Neural cell (in vitro differentiated cells): Measurements from ENCODE around the gene ANKRD63. TPM values are rescaled to one million over a fixed set of nuclear protein-coding genes. Genes with fewer than 3 reads are reported as not detected.

Experiments
- H2AFZ ChIP-seq: fragments of 200-600, 300-800 bp; sonication (generic), shearing (Covaris generic); 2 replicates; pipeline ENCODE4 v1.6.0; 2014; ENCODE audit warnings: low read depth, mild to moderate bottlenecking, antibody characterized with exemption, low read length, moderate library complexity
- H3F3A ChIP-seq: fragments of 200-600 bp; shearing (Covaris generic); 2 replicates; pipeline ENCODE4 v1.6.1; 2016; ENCODE audit warnings: mild to moderate bottlenecking, moderate library complexity, mixed read lengths, antibody characterized with exemption, low read length; ENCODE audit not compliant: insufficient read depth, poor library complexity, severe bottlenecking
- H3K27ac ChIP-seq: fragments of 200-600, 300-800 bp; sonication (generic), shearing (Covaris generic); 2 replicates; pipeline ENCODE4 v1.5.1; 2014; ENCODE audit warnings: mild to moderate bottlenecking, low read length, moderate library complexity
- H3K27me3 ChIP-seq: fragments of 300-800, 200-600 bp; sonication (generic), shearing (Covaris generic); 2 replicates; pipeline ENCODE4 v1.6.0; 2014; ENCODE audit warnings: mild to moderate bottlenecking, low read depth, low read length, moderate library complexity; ENCODE audit not compliant: insufficient read depth
- H3K36me3 ChIP-seq: fragments of 300-800, 200-600 bp; sonication (generic), shearing (Covaris generic); 2 replicates; pipeline ENCODE4 v1.5.1; 2014; ENCODE audit warnings: mild to moderate bottlenecking, antibody characterized with exemption, low read length, moderate library complexity; ENCODE audit not compliant: insufficient read depth
- H3K4me2 ChIP-seq: fragments of 300-800, 200-600 bp; sonication (generic), shearing (Covaris generic); 2 replicates; pipeline ENCODE4 v1.6.0; 2014; ENCODE audit warnings: mild to moderate bottlenecking, low read length
- H3K4me3 ChIP-seq: fragments of 300-800, 200-600 bp; sonication (generic), shearing (Covaris generic); 2 replicates; pipeline ENCODE4 v1.5.1; 2014; ENCODE audit warnings: mild to moderate bottlenecking, low read length, moderate library complexity
- H3K79me2 ChIP-seq: fragments of 200-600 bp; shearing (Covaris generic); replicated peaks from 2 replicates; pipeline ENCODE4 v1.6.0; 2014; ENCODE audit warnings: mild to moderate bottlenecking, low read length, moderate library complexity; ENCODE audit not compliant: insufficient read depth
- H3K9ac ChIP-seq: fragments of 300-800, 200-600 bp; sonication (generic), shearing (Covaris generic); 2 replicates; pipeline ENCODE4 v1.6.1; 2016; ENCODE audit warnings: mild to moderate bottlenecking, low read length, mixed read lengths
- H3K9me2 ChIP-seq: fragments of 200-600 bp; shearing (Covaris generic); 2 replicates; pipeline ENCODE4 v1.6.1; 2016; ENCODE audit warnings: mild to moderate bottlenecking, low read length, mixed read lengths; ENCODE audit not compliant: insufficient read depth
- H3K9me3 ChIP-seq: fragments of 200-600, 300-800 bp; sonication (generic), shearing (Covaris generic); 2 replicates; pipeline ENCODE4 v1.6.1; 2016; ENCODE audit warnings: mild to moderate bottlenecking, mixed run types, low read length, moderate library complexity, mixed read lengths
- H4K20me1 ChIP-seq: fragments of 200-600 bp; shearing (Covaris generic); 2 replicates; pipeline ENCODE4 v1.6.1; 2016; ENCODE audit warnings: mild to moderate bottlenecking, mixed run types; ENCODE audit not compliant: insufficient read depth
- EP300 ChIP-seq: fragments of 450-650 bp; conservative IDR thresholded peaks from 2 replicates; pipeline ENCODE4 v1.6.1; 2014; ENCODE audit warnings: antibody characterized with exemption, mild to moderate bottlenecking, moderate library complexity; ENCODE audit not compliant: poor library complexity, severe bottlenecking
- EZH2 ChIP-seq: fragments of 200-600, 300-800 bp; shearing (Covaris generic), sonication (generic); IDR thresholded peaks from 2 replicates; pipeline ENCODE4 v1.6.1; 2014; ENCODE audit warnings: antibody characterized with exemption, low read length, borderline replicate concordance, mild to moderate bottlenecking; ENCODE audit not compliant: insufficient read depth, poor library complexity, severe bottlenecking
- MXI1 ChIP-seq: fragments of 450-650 bp; conservative IDR thresholded peaks from 2 replicates; pipeline ENCODE4 v1.6.1; 2014; ENCODE audit warnings: antibody characterized with exemption, mild to moderate bottlenecking; ENCODE audit not compliant: poor library complexity, severe bottlenecking
- POLR2AphosphoS5 ChIP-seq: IDR thresholded peaks from 2 replicates; pipeline ENCODE4 v1.6.1; 2012
- RAD21 ChIP-seq: fragments of 450-650 bp; conservative IDR thresholded peaks from 2 replicates; pipeline ENCODE4 v1.6.1; 2014; ENCODE audit warnings: antibody characterized with exemption, mild to moderate bottlenecking, moderate library complexity
- SMC3 ChIP-seq: fragments of 450-650 bp; conservative IDR thresholded peaks from 2 replicates; pipeline ENCODE4 v1.6.1; 2014; ENCODE audit warnings: antibody characterized with exemption, mild to moderate bottlenecking, moderate library complexity; ENCODE audit not compliant: poor library complexity
- TAF1 ChIP-seq: IDR thresholded peaks from 2 replicates; pipeline ENCODE4 v1.6.1; 2012; ENCODE audit warnings: low read depth
- polyA plus RNA-seq: library from polyadenylated mRNA; depleted of rRNA; stranded (reverse); fragments of >200 nt; gene quantifications from 2 replicates; pipeline ENCODE4 v1.2.3, GENCODE V29; 2014
- TF ChIP-seq, protein P1 (sequence below): IDR thresholded peaks from 2 replicates; pipeline ENCODE4 v1.6.1; 2012; ENCODE audit warnings: borderline replicate concordance
- TF ChIP-seq, protein P2 (sequence below): fragments of 450-650 bp; IDR thresholded peaks from 2 replicates; pipeline ENCODE4 v1.5.1; 2014; ENCODE audit warnings: antibody characterized with exemption, mild to moderate bottlenecking, moderate library complexity; ENCODE audit not compliant: poor library complexity, severe bottlenecking

ANKRD63 gene
- polyA plus RNA-seq, 1 donor from 2014 or later, result 2.1 TPM

DNA sequence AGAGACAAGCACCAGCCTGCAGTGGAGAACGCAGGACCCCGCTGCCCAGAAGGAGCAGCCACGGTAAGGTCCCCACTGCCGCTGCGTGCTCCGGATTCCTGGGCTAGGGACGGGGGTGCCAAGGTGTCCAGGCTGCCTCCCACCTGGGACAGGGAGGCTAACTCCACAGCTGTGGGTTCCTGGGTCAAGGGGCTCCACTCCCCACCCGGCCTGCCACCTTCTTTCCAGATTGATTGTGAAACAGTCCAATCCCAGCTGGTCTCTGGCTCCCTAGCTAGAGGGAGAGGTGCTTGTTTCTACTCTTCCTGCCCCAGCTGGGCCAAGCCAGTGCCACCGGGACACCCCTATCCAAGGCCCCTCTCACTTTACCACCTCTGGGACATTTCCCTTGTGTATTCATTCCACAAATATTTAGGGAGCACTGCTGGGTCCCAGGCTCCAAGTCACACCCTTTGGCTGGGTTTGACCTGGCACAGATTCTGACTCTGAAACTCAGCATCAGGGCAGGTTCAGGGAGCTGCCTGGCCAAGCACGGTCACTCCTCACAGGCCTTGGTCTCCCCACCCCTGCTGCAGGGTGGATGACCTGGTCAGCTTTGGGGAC, 42.1 kb downstream of the ANKRD63 start:
- no peak overlapping the region for H3K27ac ChIP-seq
- peak overlapping the region; percentile 71 for H3K4me3 ChIP-seq

DNA sequence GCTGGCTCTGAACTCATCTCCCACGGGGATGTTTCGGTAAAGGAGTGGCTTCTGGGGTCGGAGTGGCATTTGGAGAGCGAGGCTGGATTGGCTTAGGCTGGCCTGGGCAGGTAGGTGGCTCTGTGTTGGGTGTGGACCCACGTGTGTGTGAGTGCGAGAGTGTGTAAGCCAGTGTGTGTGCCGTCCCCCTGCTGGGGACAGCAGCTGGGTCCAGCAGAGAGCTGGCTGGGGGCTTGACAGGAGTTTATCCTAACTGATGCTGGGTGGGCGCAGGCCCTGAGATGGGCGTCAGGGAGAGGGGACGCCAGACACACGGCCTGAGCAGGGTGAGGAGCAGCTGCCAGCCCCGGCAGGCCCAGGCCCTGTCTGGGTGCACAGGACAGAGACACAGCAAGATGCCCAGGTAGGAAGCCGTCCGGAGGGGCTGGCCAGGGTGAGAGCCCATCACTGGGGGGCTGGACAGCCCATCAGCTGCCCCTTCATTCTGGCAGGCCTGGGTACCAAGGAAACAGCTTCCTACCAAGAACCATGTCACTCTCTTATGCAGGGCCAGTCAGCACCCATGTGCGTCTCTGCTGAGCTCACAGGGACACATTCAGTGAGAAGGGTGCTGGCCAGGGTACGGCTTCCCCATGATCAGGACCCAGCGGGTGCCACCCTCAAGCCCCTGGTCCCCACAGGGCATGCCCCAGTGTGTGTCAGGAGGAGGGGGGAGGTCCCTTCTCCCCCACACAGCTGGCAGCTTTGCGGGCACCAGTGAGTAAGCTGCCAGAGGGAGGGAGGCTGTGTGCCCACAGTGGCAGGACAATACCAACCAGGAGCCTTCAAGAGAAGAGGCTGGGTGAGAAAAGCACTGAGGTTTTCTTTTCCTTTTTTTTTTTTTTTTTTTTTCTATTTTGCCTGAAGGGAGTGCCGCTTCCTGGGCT, 42.9 kb downstream of the ANKRD63 start:
- H3K4me3 ChIP-seq, result peak overlapping the region; percentile 71
- no peaks in the 10 kb centered on the region for H3K36me3 ChIP-seq
- no peak overlapping the region for H2AFZ ChIP-seq
- peak overlapping the region; percentile 97 for H3K4me2 ChIP-seq
- H3K79me2 ChIP-seq, result no peaks in the 10 kb centered on the region
- H3K9me2 ChIP-seq, result no peaks in the 10 kb centered on the region
- H3K9me3 ChIP-seq, result no peaks in the 10 kb centered on the region
- H3K9ac ChIP-seq, result peak overlapping the region; percentile 76
- no peaks in the 10 kb centered on the region for H3K27me3 ChIP-seq
- peak overlapping the region; percentile 81 for H3K27ac ChIP-seq
- no peaks in the 10 kb centered on the region for H4K20me1 ChIP-seq
- no peaks in the 10 kb centered on the region for H3F3A ChIP-seq
- no peak for TF ChIP-seq SMC3
- TF ChIP-seq, protein P1, sequence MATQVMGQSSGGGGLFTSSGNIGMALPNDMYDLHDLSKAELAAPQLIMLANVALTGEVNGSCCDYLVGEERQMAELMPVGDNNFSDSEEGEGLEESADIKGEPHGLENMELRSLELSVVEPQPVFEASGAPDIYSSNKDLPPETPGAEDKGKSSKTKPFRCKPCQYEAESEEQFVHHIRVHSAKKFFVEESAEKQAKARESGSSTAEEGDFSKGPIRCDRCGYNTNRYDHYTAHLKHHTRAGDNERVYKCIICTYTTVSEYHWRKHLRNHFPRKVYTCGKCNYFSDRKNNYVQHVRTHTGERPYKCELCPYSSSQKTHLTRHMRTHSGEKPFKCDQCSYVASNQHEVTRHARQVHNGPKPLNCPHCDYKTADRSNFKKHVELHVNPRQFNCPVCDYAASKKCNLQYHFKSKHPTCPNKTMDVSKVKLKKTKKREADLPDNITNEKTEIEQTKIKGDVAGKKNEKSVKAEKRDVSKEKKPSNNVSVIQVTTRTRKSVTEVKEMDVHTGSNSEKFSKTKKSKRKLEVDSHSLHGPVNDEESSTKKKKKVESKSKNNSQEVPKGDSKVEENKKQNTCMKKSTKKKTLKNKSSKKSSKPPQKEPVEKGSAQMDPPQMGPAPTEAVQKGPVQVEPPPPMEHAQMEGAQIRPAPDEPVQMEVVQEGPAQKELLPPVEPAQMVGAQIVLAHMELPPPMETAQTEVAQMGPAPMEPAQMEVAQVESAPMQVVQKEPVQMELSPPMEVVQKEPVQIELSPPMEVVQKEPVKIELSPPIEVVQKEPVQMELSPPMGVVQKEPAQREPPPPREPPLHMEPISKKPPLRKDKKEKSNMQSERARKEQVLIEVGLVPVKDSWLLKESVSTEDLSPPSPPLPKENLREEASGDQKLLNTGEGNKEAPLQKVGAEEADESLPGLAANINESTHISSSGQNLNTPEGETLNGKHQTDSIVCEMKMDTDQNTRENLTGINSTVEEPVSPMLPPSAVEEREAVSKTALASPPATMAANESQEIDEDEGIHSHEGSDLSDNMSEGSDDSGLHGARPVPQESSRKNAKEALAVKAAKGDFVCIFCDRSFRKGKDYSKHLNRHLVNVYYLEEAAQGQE, result no peak
- TF ChIP-seq RAD21, result no peak
- TF ChIP-seq EZH2, result no peak
- TF ChIP-seq EP300, result no peak
- no peak for TF ChIP-seq MXI1
- TF ChIP-seq TAF1, result no peak
- no peak for TF ChIP-seq POLR2AphosphoS5

More for the DNA sequence above, 42.1 kb downstream of the ANKRD63 start:
- Histone ChIP-seq H3K36me3 (no peaks in the 10 kb centered on the region), H3K9ac (no peak overlapping the region), H4K20me1 (no peaks in the 10 kb centered on the region), H3K4me2 (peak overlapping the region; percentile 97), H3K9me3 (no peaks in the 10 kb centered on the region), H3K79me2 (no peaks in the 10 kb centered on the region), H3K9me2 (no peaks in the 10 kb centered on the region), H3F3A (no peaks in the 10 kb centered on the region), H3K27me3 (no peaks in the 10 kb centered on the region), H2AFZ (no peak overlapping the region)
- TF ChIP-seq, protein P1, result no peak
- no peak for TF ChIP-seq EZH2
- TF ChIP-seq POLR2AphosphoS5, result no peak
- TF ChIP-seq SMC3, result no peak
- TF ChIP-seq, protein P2, sequence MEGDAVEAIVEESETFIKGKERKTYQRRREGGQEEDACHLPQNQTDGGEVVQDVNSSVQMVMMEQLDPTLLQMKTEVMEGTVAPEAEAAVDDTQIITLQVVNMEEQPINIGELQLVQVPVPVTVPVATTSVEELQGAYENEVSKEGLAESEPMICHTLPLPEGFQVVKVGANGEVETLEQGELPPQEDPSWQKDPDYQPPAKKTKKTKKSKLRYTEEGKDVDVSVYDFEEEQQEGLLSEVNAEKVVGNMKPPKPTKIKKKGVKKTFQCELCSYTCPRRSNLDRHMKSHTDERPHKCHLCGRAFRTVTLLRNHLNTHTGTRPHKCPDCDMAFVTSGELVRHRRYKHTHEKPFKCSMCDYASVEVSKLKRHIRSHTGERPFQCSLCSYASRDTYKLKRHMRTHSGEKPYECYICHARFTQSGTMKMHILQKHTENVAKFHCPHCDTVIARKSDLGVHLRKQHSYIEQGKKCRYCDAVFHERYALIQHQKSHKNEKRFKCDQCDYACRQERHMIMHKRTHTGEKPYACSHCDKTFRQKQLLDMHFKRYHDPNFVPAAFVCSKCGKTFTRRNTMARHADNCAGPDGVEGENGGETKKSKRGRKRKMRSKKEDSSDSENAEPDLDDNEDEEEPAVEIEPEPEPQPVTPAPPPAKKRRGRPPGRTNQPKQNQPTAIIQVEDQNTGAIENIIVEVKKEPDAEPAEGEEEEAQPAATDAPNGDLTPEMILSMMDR, result no peak
- no peak for TF ChIP-seq RAD21
